Renal cortex interstitium (tissue), 11 donors: ENCODE data around the gene SYNPO2. TPM values are rescaled to one million over a fixed set of nuclear protein-coding genes. Genes with fewer than 3 reads are reported as not detected.
"Not testable (repeated sequence)": the region's sequence is repeated elsewhere in the genome, so short reads cannot be mapped to it uniquely, and the experiment has no call there.

ENCODE experiments used
- DNase-seq, 11 donors: peaks; one replicate each; pipeline ENCODE4 v3.0.0-alpha.2; 2013; ENCODE audit warnings: low read depth in 9 of 11, low spot score in 4 of 11; ENCODE audit errors: extremely low read depth in 1 of 11
- polyA plus RNA-seq, 3 donors: library from polyadenylated mRNA; unstranded; fragments of 120-200 nt; gene quantifications; one replicate each; pipeline ENCODE4 v1.2.1, GENCODE V29; 2013; ENCODE audit not compliant: insufficient read length in 3 of 3

The SYNPO2 gene
- polyA plus RNA-seq, 3 donors: 13.2 to 16.2 (median 15.4) TPM

GRCh38 chr4:119011607-119011988 lies 122.9 kb downstream of the SYNPO2 start:
- DNase-seq: no peak

GRCh38 chr4:119014658-119015057 lies 126.0 kb downstream of the SYNPO2 start:
- DNase-seq: no peak

- no peak for DNase-seq
These were observed 128.0 kb downstream of the SYNPO2 start for GRCh38 chr4:119016636-119017035.

- DNase-seq: no peak
These were observed 129.0 kb downstream of the SYNPO2 start for GRCh38 chr4:119017636-119018035.

- no peak for DNase-seq
These were observed 131.5 kb downstream of the SYNPO2 start for GRCh38 chr4:119020158-119020557.

GRCh38 chr4:119022520-119022919 lies 133.9 kb downstream of the SYNPO2 start:
- not testable (repeated sequence) for DNase-seq

- DNase-seq: no peak
These were observed 135.4 kb downstream of the SYNPO2 start for GRCh38 chr4:119024102-119024501.

- no peak for DNase-seq
These were observed 136.8 kb downstream of the SYNPO2 start for GRCh38 chr4:119025420-119025819.

GRCh38 chr4:119025916-119026661 lies 137.4 kb downstream of the SYNPO2 start:
- DNase-seq: no peak

- no peak for DNase-seq
These were observed 138.2 kb downstream of the SYNPO2 start for GRCh38 chr4:119026662-119027444.

GRCh38 chr4:119027811-119028210 lies 139.2 kb downstream of the SYNPO2 start:
- no peak for DNase-seq

GRCh38 chr4:119028296-119028695 lies 139.6 kb downstream of the SYNPO2 start:
- DNase-seq: no peak

- no peak for DNase-seq
These were observed 141.3 kb downstream of the SYNPO2 start for GRCh38 chr4:119029847-119030535.

GRCh38 chr4:119030536-119030890 lies 141.9 kb downstream of the SYNPO2 start:
- no peak for DNase-seq

GRCh38 chr4:119031218-119031617 lies 142.6 kb downstream of the SYNPO2 start:
- DNase-seq: no peak

GRCh38 chr4:119032921-119033685 lies 144.4 kb downstream of the SYNPO2 start:
- no peak for DNase-seq

GRCh38 chr4:119034276-119035008 lies 145.8 kb downstream of the SYNPO2 start:
- DNase-seq: no peak

- no peak for DNase-seq
These were observed 147.5 kb downstream of the SYNPO2 start for GRCh38 chr4:119035951-119036737.
